Measurements from ENCODE around the gene PAMR1. TPM values are rescaled to one million over a fixed set of nuclear protein-coding genes. Genes with fewer than 3 reads are reported as not detected.

PAMR1 gene
- total and polyA plus RNA-seq, 2 donors (not counting 3 experiments of a cell fraction or from before 2014, with no cell fraction given) = not detected

- no peaks in the 10 kb centered on the region for H3K9me3 ChIP-seq (replicated peaks; ENCODE audit: control insufficient read depth, insufficient read depth, low read length)
- no TSS peak for BruUV-seq (replicated peaks)
- H3K9ac ChIP-seq (replicated peaks; ENCODE audit: extremely low read depth, insufficient read depth, low read length) = no peak overlapping the region
- H2AFZ ChIP-seq (ENCODE audit: low read depth, low read length) = no peak overlapping the region
- no peaks in the 10 kb centered on the region for H3K4me1 ChIP-seq (ENCODE audit: control insufficient read depth, extremely low read depth, insufficient read depth, low read length)
- DNase-seq (ENCODE audit: low read depth, low spot score) (no peak), FAIRE-seq (no peak)
- ChIA-PET CTCF (no interaction called here), POLR2A (no interaction called here)
- intact Hi-C loops (cut with micrococcal nuclease) (loop anchor here (10.0 kb wide), 1 partner anchor 995 kb away; no protein-coding TSS in a partner anchor), dilution Hi-C loops (cut with MboI; ENCODE audit: extremely low pct_ligation_motif_present, low sequenced_read_pairs) (no loop called here)
- H3K27ac ChIP-seq (ENCODE audit: insufficient read depth, low read depth, low read length) = no peak overlapping the region
- TF ChIP-seq EZH2 (IDR thresholded peaks at IDR 0.05; ENCODE audit: borderline replicate concordance, low read depth, low read length, severe bottlenecking) (no peak), GATA2 (IDR thresholded peaks at IDR 0.05; ENCODE audit: insufficient read depth, insufficient read length, low read depth, low read length) (no peak), JUN (IDR thresholded peaks at IDR 0.05; ENCODE audit: borderline replicate concordance, insufficient read depth, insufficient read length, low read depth) (no peak), MYC (IDR thresholded peaks at IDR 0.05; ENCODE audit: low read depth, low read length) (no peak), CTCF (IDR thresholded peaks at IDR 0.05; ENCODE audit: extremely low read depth in 1 of 2, insufficient read depth in 1 of 2, low read depth in 1 of 2, low read length in 2 of 2) (no peak), POLR2AphosphoS5 (IDR thresholded peaks at IDR 0.05; ENCODE audit: insufficient read depth, low read depth, low read length) (no peak), FOS (IDR thresholded peaks at IDR 0.05; ENCODE audit: borderline replicate concordance, insufficient read depth, low read length) (no peak)
- no peaks in the 10 kb centered on the region for H3K79me2 ChIP-seq (ENCODE audit: control insufficient read depth, insufficient read depth, low read length)
- H3K4me3 ChIP-seq (replicated peaks in 1 of 3; ENCODE audit: insufficient read depth in 1 of 3, low read depth in 1 of 3, low read length in 3 of 3) = no peak overlapping the region
- peaks cover 3 to 14% of the 10 kb centered on the region in 2 experiments for H3K27me3 ChIP-seq (ENCODE audit: control insufficient read depth in 2 of 2, insufficient read depth in 2 of 2, low read length in 2 of 2)
- H3K36me3 ChIP-seq (ENCODE audit: control insufficient read depth in 2 of 2, extremely low read depth in 1 of 2, insufficient read depth in 2 of 2, low read length in 2 of 2) = no peaks in the 10 kb centered on the region
- no peaks in the 10 kb centered on the region for H4K20me1 ChIP-seq (replicated peaks; ENCODE audit: control insufficient read depth, extremely low read depth, insufficient read depth, low read length)
- no peak overlapping the region for H3K4me2 ChIP-seq (ENCODE audit: insufficient read depth, low read length)
- H3K9me1 ChIP-seq (replicated peaks; ENCODE audit: control insufficient read depth, extremely low read depth, insufficient read depth, low read length) = no peaks in the 10 kb centered on the region
These were observed 45.7 kb downstream of the PAMR1 start for GRCh38 chr11:35479731-35480130.
